AG10803 (cell line): ENCODE results near the gene GNG11.
"Not testable (repeated sequence)": the region's sequence is repeated elsewhere in the genome, so short reads cannot be mapped to it uniquely, and the experiment has no call there.

Source experiments
- DNase-seq: peaks from one replicate; pipeline ENCODE4 v3.0.0; 2010; ENCODE audit warnings: low read depth
- H3K4me3 ChIP-seq: 2 replicates; pipeline ENCODE4 v1.5.1; 2011; ENCODE audit warnings: mild to moderate bottlenecking, low read length, control low read depth
- TF ChIP-seq, protein P1 (sequence below): conservative IDR thresholded peaks from 2 replicates; pipeline ENCODE4 v1.5.1; 2011; ENCODE audit warnings: mild to moderate bottlenecking, low read length, control low read depth, inconsistent platforms

Gene GNG11

GRCh38 chr7:93913197-93913596 is 8.3 kb upstream of the GNG11 start:
- TF ChIP-seq, protein P1, sequence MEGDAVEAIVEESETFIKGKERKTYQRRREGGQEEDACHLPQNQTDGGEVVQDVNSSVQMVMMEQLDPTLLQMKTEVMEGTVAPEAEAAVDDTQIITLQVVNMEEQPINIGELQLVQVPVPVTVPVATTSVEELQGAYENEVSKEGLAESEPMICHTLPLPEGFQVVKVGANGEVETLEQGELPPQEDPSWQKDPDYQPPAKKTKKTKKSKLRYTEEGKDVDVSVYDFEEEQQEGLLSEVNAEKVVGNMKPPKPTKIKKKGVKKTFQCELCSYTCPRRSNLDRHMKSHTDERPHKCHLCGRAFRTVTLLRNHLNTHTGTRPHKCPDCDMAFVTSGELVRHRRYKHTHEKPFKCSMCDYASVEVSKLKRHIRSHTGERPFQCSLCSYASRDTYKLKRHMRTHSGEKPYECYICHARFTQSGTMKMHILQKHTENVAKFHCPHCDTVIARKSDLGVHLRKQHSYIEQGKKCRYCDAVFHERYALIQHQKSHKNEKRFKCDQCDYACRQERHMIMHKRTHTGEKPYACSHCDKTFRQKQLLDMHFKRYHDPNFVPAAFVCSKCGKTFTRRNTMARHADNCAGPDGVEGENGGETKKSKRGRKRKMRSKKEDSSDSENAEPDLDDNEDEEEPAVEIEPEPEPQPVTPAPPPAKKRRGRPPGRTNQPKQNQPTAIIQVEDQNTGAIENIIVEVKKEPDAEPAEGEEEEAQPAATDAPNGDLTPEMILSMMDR = no peak
- no peak for DNase-seq
- H3K4me3 ChIP-seq = no peak overlapping the region

DNA sequence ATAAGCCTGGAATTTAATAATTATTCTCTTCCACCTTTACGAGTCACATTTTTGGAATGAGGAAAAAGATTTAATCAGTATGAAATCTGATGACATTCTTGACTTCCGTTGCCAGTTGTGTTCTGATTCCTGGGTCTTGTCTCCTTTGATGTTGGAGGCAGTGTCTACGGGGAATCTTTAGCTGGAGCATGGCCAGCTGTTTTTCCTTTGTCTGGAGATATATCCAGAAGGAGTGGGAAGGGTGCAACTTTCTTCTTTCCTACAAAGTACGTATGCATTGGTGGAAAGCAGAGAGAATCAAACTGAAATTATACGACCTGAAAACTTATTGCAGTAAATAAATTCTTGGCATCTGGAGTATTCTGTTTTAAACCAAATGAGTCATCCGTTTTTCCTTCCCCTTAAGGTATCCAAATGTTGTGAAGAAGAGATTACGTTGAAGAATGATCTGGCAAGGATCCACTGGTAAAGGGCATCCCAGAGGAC is 6.9 kb upstream of the GNG11 start:
- peak; percentile 57 for DNase-seq
- H3K4me3 ChIP-seq = no peak overlapping the region
- TF ChIP-seq, protein P1 = no peak

- not testable (repeated sequence) for H3K4me3 ChIP-seq, DNase-seq
Observed at GRCh38 chr7:93915206-93915842, 6.2 kb upstream of the GNG11 start.

DNA sequence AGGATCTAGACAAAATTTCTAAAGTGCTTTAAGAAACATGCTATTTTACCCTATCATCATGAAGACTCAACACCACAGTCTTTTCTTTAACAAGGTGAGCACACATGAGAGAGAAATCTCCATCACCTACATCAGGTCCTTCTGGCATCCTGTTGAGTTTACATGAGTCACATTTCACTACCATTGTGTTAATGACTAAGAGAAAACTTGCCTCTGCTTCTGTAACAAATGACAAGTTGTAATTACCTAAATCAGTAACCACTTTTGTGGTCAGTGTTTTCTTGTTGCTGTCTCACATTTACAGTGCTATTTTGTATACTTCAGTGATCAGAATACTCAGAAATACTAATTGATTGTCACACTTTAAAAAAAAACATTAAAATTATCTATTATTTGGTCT is 5.6 kb upstream of the GNG11 start:
- DNase-seq, H3K4me3 ChIP-seq: not testable (repeated sequence)

DNA sequence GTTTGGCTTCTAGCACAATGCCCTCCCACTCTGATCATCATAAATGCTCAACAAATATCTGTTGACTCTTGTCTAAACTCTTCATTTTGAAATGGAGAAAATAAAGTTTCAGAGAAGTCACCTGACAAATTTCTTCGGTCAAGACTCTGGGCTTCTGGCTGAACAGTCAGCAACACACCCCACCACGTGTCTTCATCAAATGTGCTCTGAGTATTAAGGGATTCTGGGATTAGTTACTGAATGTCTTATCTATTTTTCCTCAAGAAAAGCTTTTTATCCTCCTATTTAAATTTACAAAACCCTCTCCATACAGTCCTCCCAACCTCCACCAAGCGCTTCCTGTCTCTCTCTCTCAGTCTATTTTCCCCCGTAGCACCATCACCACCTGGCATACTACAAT is 5.2 kb upstream of the GNG11 start:
- H3K4me3 ChIP-seq, DNase-seq: not testable (repeated sequence)

- peak; percentile 35 for DNase-seq
- TF ChIP-seq, protein P1 = no peak
- peak overlapping the region; percentile 76 for H3K4me3 ChIP-seq
Observed at GRCh38 chr7:93920496-93921182, 896 bp upstream of the GNG11 start.

- H3K4me3 ChIP-seq = peak overlapping the region; percentile 76
- TF ChIP-seq, protein P1 = no peak
- DNase-seq = peak; percentile 7
Observed at GRCh38 chr7:93921186-93921585, 349 bp upstream of the GNG11 start.

- TF ChIP-seq, protein P1 = no peak
- no peak for DNase-seq
- H3K4me3 ChIP-seq = peak overlapping the region; percentile 76
Observed at GRCh38 chr7:93923296-93923695, 1.8 kb downstream of the GNG11 start.
